GM13977 (cell line): Measurements from ENCODE around the gene PRTFDC1.
A peak's percentile ranks its signal among the peaks of the same experiment; 100 is the strongest.

Experiments
- DNase-seq: peaks from one replicate; pipeline ENCODE4 v3.0.0; 2012; ENCODE audit warnings: low spot score
- CTCF ChIP-seq: IDR thresholded peaks from 2 replicates; pipeline ENCODE4 v1.5.1; 2012; ENCODE audit warnings: mild to moderate bottlenecking, control low read depth; ENCODE audit not compliant: insufficient read depth; ENCODE audit errors: extremely low read depth, missing control alignments
- in situ Hi-C: fragments of 300-500 bp; cut with MboI; formaldehyde crosslinking; loops from one replicate; pipeline ENCODE4 v1.12.0; 2022; ENCODE audit warnings: low sequenced_read_pairs, low pct_unique_long_range_greater_than_20kb, mixed read lengths, inconsistent platforms; ENCODE audit not compliant: unreplicated experiment

PRTFDC1 gene

GRCh38 chr10:24907956-24908355, 44.5 kb downstream of the PRTFDC1 start:
- TF ChIP-seq CTCF = no peak
- in situ Hi-C loops = no loop called here
- DNase-seq = no peak

- in situ Hi-C loops = no loop called here
- no peak for TF ChIP-seq CTCF
- no peak for DNase-seq
Measured at GRCh38 chr10:24906372-24906771, 46.0 kb downstream of the PRTFDC1 start.

- in situ Hi-C loops = no loop called here
- DNase-seq = no peak
- TF ChIP-seq CTCF = no peak
Measured at GRCh38 chr10:24904824-24905223, 47.6 kb downstream of the PRTFDC1 start.

GRCh38 chr10:24902400-24902728, 50.0 kb downstream of the PRTFDC1 start:
- in situ Hi-C loops = no loop called here

GRCh38 chr10:24901686-24902399, 50.6 kb downstream of the PRTFDC1 start:
- TF ChIP-seq CTCF = no peak
- DNase-seq = no peak
- in situ Hi-C loops = no loop called here

More at GRCh38 chr10:24902400-24902728, 50.0 kb downstream of the PRTFDC1 start:
- DNase-seq = no peak
- TF ChIP-seq CTCF = no peak

- in situ Hi-C loops = no loop called here
- peak; percentile 66 for DNase-seq
- no peak for TF ChIP-seq CTCF
Measured at GRCh38 chr10:24900888-24901685, 51.3 kb downstream of the PRTFDC1 start.
